HCT116 (cell line): ENCODE data around the gene R3HDM1. TPM values are rescaled to one million over a fixed set of nuclear protein-coding genes. Genes with fewer than 3 reads are reported as not detected.

Experiments used
- ATAC-seq: fragments of 200-7000 bp; cut with Tn5 transposase; 2 replicates; pipeline ENCODE4 v1.9.1; 2020; ENCODE audit warnings: mild to moderate bottlenecking, moderate library complexity
- BruUV-seq: library from RNA; stranded (reverse); fragments of 400-500 nt; replicated peaks from 2 replicates; lab custom pipeline; 2021; lab: Mats Ljungman, UMichigan
- CTCF ChIA-PET: fragments of 300-600 bp; sonication (Branson Sonifier 250); formaldehyde crosslinking; loops from one replicate; lab custom pipeline; 2021; ENCODE audit warnings: antibody characterized with exemption; lab: Charles Lee
- POLR2A ChIA-PET: fragments of 300-600, 350-600 bp; sonication (Branson Sonifier 250); formaldehyde crosslinking; loops from one replicate; lab custom pipeline; 2021; ENCODE audit warnings: antibody characterized with exemption; lab: Charles Lee
- RAD21 ChIA-PET, 2 experiments: fragments of 300-600 bp; sonication (Branson Sonifier 250); formaldehyde crosslinking; loops; one replicate each; lab custom pipeline; 2023; ENCODE audit warnings: low total read pairs in 2 of 2; ENCODE audit not compliant: uncharacterized antibody in 2 of 2, unreplicated experiment in 2 of 2, low non-redundant PET in 1 of 2; lab: Charles Lee
- DNase-seq: peaks from one replicate; pipeline ENCODE4 v3.0.0-alpha.2; 2010; ENCODE audit warnings: low read depth, low spot score
- H2AFZ ChIP-seq: fragments of 200-600 bp; shearing (Covaris generic), sonication (generic); 2 replicates; pipeline ENCODE4 v1.6.1; 2017; ENCODE audit warnings: low read depth, mixed run types, mixed read lengths, antibody characterized with exemption, low read length; ENCODE audit not compliant: poor library complexity, severe bottlenecking
- H3K27ac ChIP-seq: 2 replicates; pipeline ENCODE4 v1.5.1; 2012; ENCODE audit warnings: low read depth, low read length
- H3K27me3 ChIP-seq: fragments of 200-600 bp; sonication (generic); 2 replicates; pipeline ENCODE4 v1.6.1; 2016; ENCODE audit warnings: mixed run types, low read length, mixed read lengths; ENCODE audit not compliant: insufficient read depth
- H3K36me3 ChIP-seq, 2 experiments: fragments of 200-500 bp in 1 of 2; fragments of 200-600 bp in 1 of 2; sonication (Bioruptor generic) in 1 of 2; sonication (generic) in 1 of 2; 2 replicates each; pipeline versions ENCODE4 v1.5.1 to v1.6.1; 2014 to 2016; ENCODE audit warnings: low read length in 2 of 2, inconsistent platforms in 1 of 2, mixed read lengths in 1 of 2, mixed run types in 1 of 2; ENCODE audit not compliant: insufficient read depth in 2 of 2, control insufficient read depth in 1 of 2
- H3K4me1 ChIP-seq, 2 experiments: fragments of 200-600 bp in 1 of 2; sonication (generic) in 1 of 2; 2 replicates each; pipeline versions ENCODE4 v1.5.1 to v1.6.1; 2012 to 2017; ENCODE audit warnings: low read length in 2 of 2, inconsistent platforms in 1 of 2, mild to moderate bottlenecking in 1 of 2, mixed read lengths in 1 of 2, mixed run types in 1 of 2, moderate library complexity in 1 of 2; ENCODE audit not compliant: insufficient read depth in 2 of 2, control insufficient read depth in 1 of 2
- H3K4me2 ChIP-seq: fragments of 200-600 bp; sonication (generic); 2 replicates; pipeline ENCODE4 v1.6.1; 2017; ENCODE audit warnings: mixed run types, low read length, mixed read lengths
- H3K4me3 ChIP-seq, 2 experiments: fragments of 200-600 bp in 1 of 2; sonication (generic) in 1 of 2; replicated peaks in 1 of 2; 2 replicates each; pipeline ENCODE4 v1.5.1; 2011 to 2016; ENCODE audit warnings: low read length in 2 of 2, control low read depth in 1 of 2, low read depth in 1 of 2, mild to moderate bottlenecking in 1 of 2, mixed read lengths in 1 of 2, mixed run types in 1 of 2
- H3K79me2 ChIP-seq: fragments of 200-600 bp; sonication (generic); 2 replicates; pipeline ENCODE4 v1.6.1; 2017; ENCODE audit warnings: mild to moderate bottlenecking, mixed run types, low read length, moderate library complexity, mixed read lengths; ENCODE audit not compliant: insufficient read depth
- H3K9ac ChIP-seq: fragments of 200-600 bp; sonication (generic); 2 replicates; pipeline ENCODE4 v1.6.1; 2016; ENCODE audit warnings: low read length, mixed read lengths
- H3K9me2 ChIP-seq: fragments of 200-600 bp; sonication (generic), shearing (Covaris generic); 2 replicates; pipeline ENCODE4 v1.6.1; 2017; ENCODE audit warnings: mixed run types, mild to moderate bottlenecking, moderate library complexity; ENCODE audit not compliant: insufficient read depth
- H3K9me3 ChIP-seq, 2 experiments: fragments of 200-500 bp in 1 of 2; fragments of 200-600 bp in 1 of 2; sonication (Bioruptor generic) in 1 of 2; sonication (generic) in 1 of 2; 2 replicates each; pipeline ENCODE4 v1.6.1; 2014 to 2017; ENCODE audit warnings: low read length in 2 of 2, mixed read lengths in 2 of 2, inconsistent platforms in 1 of 2, low read depth in 1 of 2, mild to moderate bottlenecking in 1 of 2, mixed run types in 1 of 2, moderate library complexity in 1 of 2; ENCODE audit not compliant: control insufficient read depth in 1 of 2, insufficient read depth in 1 of 2
- H4K20me1 ChIP-seq: fragments of 200-600 bp; sonication (generic), shearing (Covaris generic); 2 replicates; pipeline ENCODE4 v1.6.1; 2017; ENCODE audit warnings: mixed run types, mild to moderate bottlenecking, moderate library complexity; ENCODE audit not compliant: insufficient read depth
- CBX3 ChIP-seq: IDR thresholded peaks from 2 replicates; pipeline ENCODE4 v1.6.1; 2012; ENCODE audit warnings: low read depth
- CEBPB ChIP-seq: IDR thresholded peaks from 2 replicates; pipeline ENCODE4 v1.6.1; 2012; ENCODE audit warnings: low read depth
- CTCF ChIP-seq, 3 experiments: fragments of 200-600 bp in 1 of 3; sonication (generic) in 1 of 3; IDR thresholded peaks in 2 of 3; conservative IDR thresholded peaks in 1 of 3; 2 replicates each; pipeline ENCODE4 v1.5.1; 2012 to 2017; ENCODE audit warnings: low read depth in 2 of 3, low read length in 2 of 3, antibody characterized with exemption in 1 of 3, borderline replicate concordance in 1 of 3, control low read depth in 1 of 3, mild to moderate bottlenecking in 1 of 3, mixed read lengths in 1 of 3, mixed run types in 1 of 3, moderate library complexity in 1 of 3; ENCODE audit not compliant: insufficient read depth in 1 of 3
- EGR1 ChIP-seq: IDR thresholded peaks from 2 replicates; pipeline ENCODE4 v1.6.1; 2012; ENCODE audit warnings: low read depth
- ELF1 ChIP-seq: IDR thresholded peaks from 2 replicates; pipeline ENCODE4 v1.6.1; 2012; ENCODE audit warnings: low read depth, borderline replicate concordance
- EZH2 ChIP-seq: fragments of 200-600 bp; sonication (generic); IDR thresholded peaks from 2 replicates; pipeline ENCODE4 v1.6.1; 2017; ENCODE audit warnings: antibody characterized with exemption, mixed run types
- EZH2phosphoT487 ChIP-seq: fragments of 200-600 bp; IDR thresholded peaks from 2 replicates; pipeline ENCODE4 v1.6.1; 2018; ENCODE audit warnings: antibody characterized with exemption, borderline replicate concordance
- JUND ChIP-seq: IDR thresholded peaks from 2 replicates; pipeline ENCODE4 v1.6.1; 2012
- POLR2A ChIP-seq: IDR thresholded peaks from 2 replicates; pipeline ENCODE4 v1.7.0; 2011; ENCODE audit warnings: borderline replicate concordance; ENCODE audit not compliant: insufficient read depth, insufficient read length; ENCODE audit errors: extremely low read depth
- POLR2AphosphoS5 ChIP-seq: IDR thresholded peaks from 2 replicates; pipeline ENCODE4 v1.6.1; 2011; ENCODE audit warnings: mild to moderate bottlenecking, low read depth, low read length, moderate library complexity
- RAD21 ChIP-seq: IDR thresholded peaks from 2 replicates; pipeline ENCODE4 v1.6.1; 2012; ENCODE audit warnings: low read depth, mild to moderate bottlenecking
- SIN3A ChIP-seq: IDR thresholded peaks from 2 replicates; pipeline ENCODE4 v1.6.1; 2012; ENCODE audit warnings: low read depth
- SP1 ChIP-seq: IDR thresholded peaks from 2 replicates; pipeline ENCODE4 v1.6.1; 2012; ENCODE audit warnings: low read depth
- SRF ChIP-seq: IDR thresholded peaks from 2 replicates; pipeline ENCODE4 v1.6.1; 2012; ENCODE audit warnings: low read depth
- TCF7L2 ChIP-seq: IDR thresholded peaks from 2 replicates; pipeline ENCODE4 v1.7.0; 2011; ENCODE audit warnings: borderline replicate concordance, inconsistent platforms; ENCODE audit not compliant: insufficient read depth, insufficient read length; ENCODE audit errors: extremely low read depth
- YY1 ChIP-seq: IDR thresholded peaks from 2 replicates; pipeline ENCODE4 v1.6.1; 2011; ENCODE audit warnings: low read length, low read depth, moderate library complexity, mild to moderate bottlenecking; ENCODE audit not compliant: insufficient replicate concordance; ENCODE audit errors: extremely low read depth
- ZFX ChIP-seq: fragments of 450-650 bp; IDR thresholded peaks from 2 replicates; pipeline ENCODE4 v1.6.1; 2017
- intact Hi-C: fragments of 100-400 bp; cut with micrococcal nuclease; formaldehyde crosslinking; loops from 2 replicates; pipeline ENCODE4 v1.10.0; 2022
- total RNA-seq: library from RNA; stranded (reverse); gene quantifications from one replicate; pipeline ENCODE4 v1.2.1, GENCODE V29; 2021; ENCODE audit not compliant: unreplicated experiment
- TF ChIP-seq, protein P1 (sequence below): IDR thresholded peaks from 2 replicates; pipeline ENCODE4 v1.6.1; 2012
- TF ChIP-seq, protein P2 (sequence below): IDR thresholded peaks from 2 replicates; pipeline ENCODE4 v1.6.1; 2012
- TF ChIP-seq, protein P3 (sequence below): IDR thresholded peaks from 2 replicates; pipeline ENCODE4 v1.6.1; 2011; ENCODE audit warnings: mild to moderate bottlenecking, low read length, moderate library complexity; ENCODE audit not compliant: insufficient replicate concordance; ENCODE audit errors: extremely low read depth

The R3HDM1 gene
- total RNA-seq, 1 experiment from 2014 or later = 43.1 TPM

GRCh38 chr2:135755573-135755972 is 224.3 kb downstream of the R3HDM1 start:
- H2AFZ ChIP-seq = no peak overlapping the region
- peaks cover 34 to 46% of the 10 kb centered on the region in 2 experiments for H3K36me3 ChIP-seq
- H4K20me1 ChIP-seq = no peaks in the 10 kb centered on the region
- TF ChIP-seq SP1 = no peak
- TF ChIP-seq SRF = no peak
- no peak for TF ChIP-seq SIN3A
- TF ChIP-seq POLR2AphosphoS5 = no peak
- TF ChIP-seq ZFX = no peak
- TF ChIP-seq, protein P1, sequence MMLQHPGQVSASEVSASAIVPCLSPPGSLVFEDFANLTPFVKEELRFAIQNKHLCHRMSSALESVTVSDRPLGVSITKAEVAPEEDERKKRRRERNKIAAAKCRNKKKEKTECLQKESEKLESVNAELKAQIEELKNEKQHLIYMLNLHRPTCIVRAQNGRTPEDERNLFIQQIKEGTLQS = no peak
- no peak for TF ChIP-seq CBX3
- no peak for TF ChIP-seq TCF7L2
- no peak for TF ChIP-seq CTCF (IDR thresholded peaks at IDR 0.05 in 2 of 3, conservative IDR thresholded peaks at IDR 0.05 in 1 of 3; ENCODE audit: borderline replicate concordance in 1 of 3, insufficient read depth in 1 of 3, low read depth in 2 of 3, low read length in 2 of 3)
- TF ChIP-seq, protein P2, sequence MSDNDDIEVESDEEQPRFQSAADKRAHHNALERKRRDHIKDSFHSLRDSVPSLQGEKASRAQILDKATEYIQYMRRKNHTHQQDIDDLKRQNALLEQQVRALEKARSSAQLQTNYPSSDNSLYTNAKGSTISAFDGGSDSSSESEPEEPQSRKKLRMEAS = no peak
- TF ChIP-seq EZH2 = no peak
- TF ChIP-seq RAD21 = no peak
- no peak for TF ChIP-seq ELF1
- TF ChIP-seq POLR2A = no peak
- TF ChIP-seq EGR1 = no peak
- TF ChIP-seq JUND = no peak
- TF ChIP-seq YY1 = no peak
- TF ChIP-seq, protein P3, sequence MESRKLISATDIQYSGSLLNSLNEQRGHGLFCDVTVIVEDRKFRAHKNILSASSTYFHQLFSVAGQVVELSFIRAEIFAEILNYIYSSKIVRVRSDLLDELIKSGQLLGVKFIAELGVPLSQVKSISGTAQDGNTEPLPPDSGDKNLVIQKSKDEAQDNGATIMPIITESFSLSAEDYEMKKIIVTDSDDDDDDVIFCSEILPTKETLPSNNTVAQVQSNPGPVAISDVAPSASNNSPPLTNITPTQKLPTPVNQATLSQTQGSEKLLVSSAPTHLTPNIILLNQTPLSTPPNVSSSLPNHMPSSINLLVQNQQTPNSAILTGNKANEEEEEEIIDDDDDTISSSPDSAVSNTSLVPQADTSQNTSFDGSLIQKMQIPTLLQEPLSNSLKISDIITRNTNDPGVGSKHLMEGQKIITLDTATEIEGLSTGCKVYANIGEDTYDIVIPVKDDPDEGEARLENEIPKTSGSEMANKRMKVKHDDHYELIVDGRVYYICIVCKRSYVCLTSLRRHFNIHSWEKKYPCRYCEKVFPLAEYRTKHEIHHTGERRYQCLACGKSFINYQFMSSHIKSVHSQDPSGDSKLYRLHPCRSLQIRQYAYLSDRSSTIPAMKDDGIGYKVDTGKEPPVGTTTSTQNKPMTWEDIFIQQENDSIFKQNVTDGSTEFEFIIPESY = no peak
- no peak for TF ChIP-seq EZH2phosphoT487
- TF ChIP-seq CEBPB = no peak
- ATAC-seq (no peak), DNase-seq (no peak)
- RAD21 ChIA-PET = no interaction called here
- peaks cover 3 to 10% of the 10 kb centered on the region in 2 experiments; a peak in 2 of 4 replicates for H3K9me3 ChIP-seq
- no TSS peak for BruUV-seq
- no peaks in the 10 kb centered on the region for H3K9me2 ChIP-seq
- no peaks in the 10 kb centered on the region for H3K27me3 ChIP-seq
- no peak overlapping the region for H3K27ac ChIP-seq
- H3K4me2 ChIP-seq = no peak overlapping the region
- intact Hi-C loops = no loop called here
- CTCF ChIA-PET = no interaction called here
- no peak overlapping the region for H3K9ac ChIP-seq
- H3K79me2 ChIP-seq = peaks cover 8% of the 10 kb centered on the region
- POLR2A ChIA-PET = no interaction called here
- no peak overlapping the region for H3K4me3 ChIP-seq
- no peaks in the 10 kb centered on the region for H3K4me1 ChIP-seq
